CD4-positive, alpha-beta T cell (primary cell): ENCODE results near the gene HPCAL4. TPM values are rescaled to one million over a fixed set of nuclear protein-coding genes. Genes with fewer than 3 reads are reported as not detected.

Source experiments
- ATAC-seq: fragments of 200-7000 bp; cut with Tn5 transposase; one replicate; pipeline ENCODE4 v1.10.0; 2022; ENCODE audit warnings: mild to moderate bottlenecking; ENCODE audit not compliant: poor library complexity
- CTCF ChIA-PET: fragments of 350-600 bp; sonication (Branson Sonifier 250); formaldehyde crosslinking; loops from one replicate; lab custom pipeline; 2021; ENCODE audit warnings: antibody characterized with exemption, inconsistent platforms; lab: Charles Lee
- POLR2A ChIA-PET: fragments of 350-600 bp; sonication (Branson Sonifier 250); formaldehyde crosslinking; loops from one replicate; lab custom pipeline; 2021; ENCODE audit warnings: antibody characterized with exemption, inconsistent platforms; lab: Charles Lee
- DNase-seq, 14 experiments: peaks; one replicate each; pipeline ENCODE4 v3.0.0-alpha.2; 2013 to 2020; ENCODE audit warnings: mixed read lengths in 2 of 14
- H3K27ac ChIP-seq, 2 donors: one replicate each; pipeline versions ENCODE4 v1.5.1 to v1.7.0; 2013; ENCODE audit warnings: low read length in 2 of 2, low read depth in 1 of 2, mild to moderate bottlenecking in 1 of 2
- H3K27me3 ChIP-seq, 2 experiments: 1 replicate in 1 of 2; 2 replicates in 1 of 2; pipeline versions ENCODE4 v1.6.1 to v1.7.0; 2013; ENCODE audit warnings: low read length in 2 of 2, control low read depth in 1 of 2, mild to moderate bottlenecking in 1 of 2, moderate library complexity in 1 of 2; ENCODE audit not compliant: insufficient read depth in 2 of 2, control insufficient read depth in 1 of 2
- H3K36me3 ChIP-seq: one replicate; pipeline ENCODE4 v1.6.1; 2013; ENCODE audit warnings: low read length, control low read depth; ENCODE audit not compliant: insufficient read depth
- H3K4me1 ChIP-seq: one replicate; pipeline ENCODE4 v1.6.1; 2013; ENCODE audit warnings: low read length, control low read depth; ENCODE audit not compliant: insufficient read depth
- H3K4me3 ChIP-seq: one replicate; pipeline ENCODE4 v1.5.1; 2013; ENCODE audit warnings: mild to moderate bottlenecking, low read length, moderate library complexity
- H3K9me3 ChIP-seq, 2 experiments: 1 replicate in 1 of 2; 2 replicates in 1 of 2; pipeline versions ENCODE4 v1.6.1 to v1.7.0; 2013; ENCODE audit warnings: low read length in 2 of 2, mild to moderate bottlenecking in 2 of 2, control low read depth in 1 of 2, moderate library complexity in 1 of 2; ENCODE audit not compliant: control insufficient read depth in 1 of 2, insufficient read depth in 1 of 2
- H3K27ac Mint-ChIP-seq: one replicate; pipeline ENCODE4 v1.8.0; 2020; ENCODE audit warnings: mixed read lengths
- H3K27me3 Mint-ChIP-seq: one replicate; pipeline ENCODE4 v1.8.0; 2021; ENCODE audit warnings: mixed read lengths
- H3K36me3 Mint-ChIP-seq: one replicate; pipeline ENCODE4 v1.8.0; 2021; ENCODE audit warnings: low read depth, mixed read lengths
- H3K4me1 Mint-ChIP-seq: one replicate; pipeline ENCODE4 v1.8.0; 2021; ENCODE audit warnings: low read depth, mixed read lengths
- H3K4me3 Mint-ChIP-seq: one replicate; pipeline ENCODE4 v1.8.0; 2020; ENCODE audit warnings: mild to moderate bottlenecking, mixed read lengths
- H3K9me3 Mint-ChIP-seq: one replicate; pipeline ENCODE4 v1.8.0; 2020; ENCODE audit warnings: mixed read lengths
- intact Hi-C, 2 experiments: fragments of 100-400 bp; cut with DNase I in 1 of 2; cut with micrococcal nuclease in 1 of 2; formaldehyde crosslinking; loops; one replicate each; pipeline versions ENCODE4 v1.15.1 to v1.9.0; 2023 to 2025; cut with DNase I, micrococcal nuclease
- total RNA-seq, 174 experiments: library from RNA in 2 of 174; stranded (reverse) in 2 of 174; gene quantifications; one replicate each; pipeline ENCODE4 v1.2.3 and lab custom pipeline; 2021 to 2026
- TF ChIP-seq, protein P1 (sequence below): fragments of 200-600 bp; IDR thresholded peaks from one replicate; pipeline ENCODE4 v1.8.0; 2022; ENCODE audit warnings: antibody characterized with exemption, mild to moderate bottlenecking

The HPCAL4 gene
- total RNA-seq, 2 experiments from 2014 or later, result 22.8 to 22.9 TPM

DNA sequence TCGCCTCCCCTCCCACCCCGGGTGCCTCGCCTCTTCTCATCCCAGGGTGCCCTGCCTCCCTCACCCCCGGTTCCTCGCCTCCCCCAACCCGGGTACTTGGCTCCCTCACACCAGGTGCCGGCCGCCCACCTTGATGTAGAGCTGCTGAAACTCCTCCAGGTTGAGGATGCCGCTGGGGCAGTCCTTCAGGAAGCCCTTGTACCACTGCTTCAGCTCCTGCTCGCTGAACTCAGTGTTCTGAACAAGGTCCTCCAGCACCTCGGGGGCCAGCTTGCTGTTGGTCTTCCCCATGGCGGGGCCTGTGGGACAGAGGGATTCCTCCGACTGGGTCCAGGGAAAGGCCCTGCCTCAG, 6.9 kb downstream of the HPCAL4 start:
- intact Hi-C loops, result loop anchor here in 1 of 2 experiments (5.0 kb wide), 1 partner anchor 1127 kb away; no protein-coding TSS in a partner anchor
- CTCF ChIA-PET, result no interaction called here
- H3K27me3 Mint-ChIP-seq, result peaks cover 27% of the 10 kb centered on the region

DNA sequence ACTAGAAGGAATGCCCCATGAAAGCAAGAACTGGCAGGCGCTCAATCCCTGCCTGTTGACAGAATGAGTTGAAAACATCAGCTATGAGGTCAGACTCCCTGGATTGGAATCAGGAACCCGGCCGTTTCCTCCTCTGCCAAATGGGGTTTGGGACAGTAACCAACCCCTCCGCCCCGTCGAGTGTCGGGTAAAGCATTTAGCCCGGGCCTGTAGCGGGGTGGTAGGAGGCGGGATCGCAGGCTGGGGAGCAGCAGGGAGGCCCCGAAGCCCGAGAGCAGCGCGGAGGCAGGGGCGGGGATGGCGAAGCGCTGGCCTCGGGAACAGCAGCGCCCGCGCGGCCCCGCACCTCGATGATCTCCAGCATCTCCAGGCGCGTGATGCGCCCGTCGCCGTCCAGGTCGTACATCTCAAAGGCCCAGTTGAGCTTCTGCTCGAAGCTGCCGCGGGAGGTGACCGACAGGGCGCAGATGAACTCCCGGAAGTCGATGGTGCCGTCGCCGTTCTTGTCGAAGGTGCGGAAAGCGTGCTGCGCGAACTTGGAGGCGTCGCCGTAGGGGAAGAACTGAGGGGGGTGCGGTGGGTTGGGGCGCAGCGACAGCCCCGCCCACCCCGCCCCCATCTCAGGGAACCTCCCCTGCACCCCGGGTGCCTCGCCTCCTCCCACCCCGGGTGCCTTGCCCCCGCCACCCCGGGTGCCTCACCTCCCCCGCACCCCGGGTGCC, 7.5 kb downstream of the HPCAL4 start:
- peak overlapping the region; percentile 72 for H3K27ac Mint-ChIP-seq
- DNase-seq (peak; percentile 38 to 82 (median 57)), ATAC-seq (peak; percentile 74)
- Histone ChIP-seq H3K36me3 (no peaks in the 10 kb centered on the region), H3K9me3 (peaks cover 0 to 6% of the 10 kb centered on the region in 2 experiments), H3K4me1 (peaks cover 32% of the 10 kb centered on the region), H3K27ac (no peak overlapping the region), H3K27me3 (peaks cover 0 to 2% of the 10 kb centered on the region in 2 experiments), H3K4me3 (peak overlapping the region; percentile 19)
- ChIA-PET POLR2A (interaction anchor here (0.6 to 1.5 kb wide), 5 partner anchors 8 to 477 kb away, joined by 3 to 7 read pairs (median 3); partner anchors contain the start of genes HPCAL4, NT5C1A and PPIE), CTCF (no interaction called here)
- H3K9me3 Mint-ChIP-seq, result no peaks in the 10 kb centered on the region
- no peak overlapping the region for H3K4me3 Mint-ChIP-seq
- intact Hi-C loops, result loop anchor here in 1 of 2 experiments (5.0 kb wide), 1 partner anchor 1126 kb away; no protein-coding TSS in a partner anchor
- H3K36me3 Mint-ChIP-seq, result peaks cover 12% of the 10 kb centered on the region
- TF ChIP-seq, protein P1, sequence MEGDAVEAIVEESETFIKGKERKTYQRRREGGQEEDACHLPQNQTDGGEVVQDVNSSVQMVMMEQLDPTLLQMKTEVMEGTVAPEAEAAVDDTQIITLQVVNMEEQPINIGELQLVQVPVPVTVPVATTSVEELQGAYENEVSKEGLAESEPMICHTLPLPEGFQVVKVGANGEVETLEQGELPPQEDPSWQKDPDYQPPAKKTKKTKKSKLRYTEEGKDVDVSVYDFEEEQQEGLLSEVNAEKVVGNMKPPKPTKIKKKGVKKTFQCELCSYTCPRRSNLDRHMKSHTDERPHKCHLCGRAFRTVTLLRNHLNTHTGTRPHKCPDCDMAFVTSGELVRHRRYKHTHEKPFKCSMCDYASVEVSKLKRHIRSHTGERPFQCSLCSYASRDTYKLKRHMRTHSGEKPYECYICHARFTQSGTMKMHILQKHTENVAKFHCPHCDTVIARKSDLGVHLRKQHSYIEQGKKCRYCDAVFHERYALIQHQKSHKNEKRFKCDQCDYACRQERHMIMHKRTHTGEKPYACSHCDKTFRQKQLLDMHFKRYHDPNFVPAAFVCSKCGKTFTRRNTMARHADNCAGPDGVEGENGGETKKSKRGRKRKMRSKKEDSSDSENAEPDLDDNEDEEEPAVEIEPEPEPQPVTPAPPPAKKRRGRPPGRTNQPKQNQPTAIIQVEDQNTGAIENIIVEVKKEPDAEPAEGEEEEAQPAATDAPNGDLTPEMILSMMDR, result no peak
- H3K27me3 Mint-ChIP-seq, result peaks cover 27% of the 10 kb centered on the region
- H3K4me1 Mint-ChIP-seq, result peaks cover 44% of the 10 kb centered on the region

More for the DNA sequence above, 6.9 kb downstream of the HPCAL4 start:
- H3K4me1 Mint-ChIP-seq, result peaks cover 44% of the 10 kb centered on the region
- H3K9me3 Mint-ChIP-seq, result no peaks in the 10 kb centered on the region
- ATAC-seq (no peak), DNase-seq (no peak)
- Histone ChIP-seq H3K27ac (no peak overlapping the region), H3K36me3 (no peaks in the 10 kb centered on the region), H3K4me3 (peak overlapping the region; percentile 19), H3K9me3 (peaks cover 0 to 6% of the 10 kb centered on the region in 2 experiments), H3K4me1 (peaks cover 35% of the 10 kb centered on the region), H3K27me3 (peaks cover 0 to 2% of the 10 kb centered on the region in 2 experiments)
- POLR2A ChIA-PET, result interaction anchor here (1.1 to 1.5 kb wide), 3 partner anchors 9 to 55 kb away, joined by 3 to 7 read pairs (median 7); partner anchors contain the start of genes NT5C1A and PPIE
- peak overlapping the region; percentile 45 for H3K4me3 Mint-ChIP-seq
- peak overlapping the region; percentile 72 for H3K27ac Mint-ChIP-seq
- TF ChIP-seq, protein P1, result no peak
- H3K36me3 Mint-ChIP-seq, result peaks cover 12% of the 10 kb centered on the region

DNA sequence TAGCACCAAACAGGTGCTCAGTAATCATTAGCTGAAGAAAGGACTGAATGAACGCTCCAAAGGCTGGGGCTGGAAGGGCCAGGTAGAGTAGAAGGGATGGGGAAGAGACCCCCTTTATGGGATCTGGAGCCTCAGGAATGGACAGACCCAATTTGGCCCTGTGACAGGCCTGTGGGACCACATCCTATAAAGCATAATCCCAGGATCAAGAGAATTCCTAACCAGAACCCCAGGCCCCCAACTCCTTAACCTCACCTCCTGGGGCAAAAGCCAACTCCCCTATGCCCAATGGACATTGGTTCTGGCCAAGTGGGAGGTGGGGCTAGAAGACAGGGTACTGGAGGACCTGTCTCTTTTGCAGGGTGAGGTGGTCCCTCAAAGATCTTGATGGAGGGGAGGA, 9.2 kb downstream of the HPCAL4 start:
- Mint-ChIP-seq H3K4me3 (no peak overlapping the region), H3K27ac (no peak overlapping the region), H3K4me1 (peaks cover 36% of the 10 kb centered on the region), H3K36me3 (peaks cover 12% of the 10 kb centered on the region), H3K27me3 (peaks cover 21% of the 10 kb centered on the region), H3K9me3 (no peaks in the 10 kb centered on the region)
- no peaks in the 10 kb centered on the region for H3K36me3 ChIP-seq
- no peak overlapping the region for H3K4me3 ChIP-seq
- POLR2A ChIA-PET, result interaction anchor here (0.9 to 2.9 kb wide), 5 partner anchors 8 to 57 kb away, joined by 3 to 19 read pairs (median 9); partner anchors contain the start of genes HPCAL4, NT5C1A and PPIE
- ATAC-seq (no peak), DNase-seq (no peak)
- H3K9me3 ChIP-seq, result peaks cover 0 to 6% of the 10 kb centered on the region in 2 experiments
- CTCF ChIA-PET, result interaction anchor here (1.1 kb wide), 1 partner anchor 24 kb away, joined by 4 read pairs; no protein-coding TSS in a partner anchor
- H3K27me3 ChIP-seq, result no peaks in the 10 kb centered on the region
- no peak overlapping the region for H3K27ac ChIP-seq
- H3K4me1 ChIP-seq, result peaks cover 32% of the 10 kb centered on the region
- intact Hi-C loops, result loop anchor here in 1 of 2 experiments (5.0 kb wide), 1 partner anchor 1125 kb away; no protein-coding TSS in a partner anchor
- TF ChIP-seq, protein P1, result no peak
